Endothelial cell of umbilical vein (primary cell): ENCODE results near the gene MTF2. TPM values are rescaled to one million over a fixed set of nuclear protein-coding genes. Genes with fewer than 3 reads are reported as not detected.

ENCODE experiments used
- BruUV-seq: library from RNA; stranded (reverse); fragments of 400-500 nt; replicated peaks from 2 replicates; lab custom pipeline; 2021; lab: Mats Ljungman, UMichigan
- CTCF ChIA-PET: fragments of 300-600, 350-600 bp; sonication (Branson Sonifier 250); formaldehyde crosslinking; loops from one replicate; lab custom pipeline; 2021; ENCODE audit warnings: antibody characterized with exemption, inconsistent platforms; lab: Charles Lee
- POLR2A ChIA-PET: fragments of 300-600, 350-600 bp; sonication (Branson Sonifier 250); formaldehyde crosslinking; loops from one replicate; lab custom pipeline; 2021; ENCODE audit warnings: antibody characterized with exemption, inconsistent platforms; lab: Charles Lee
- DNase-seq: peaks from one replicate; pipeline ENCODE4 v3.0.0-alpha.2; 2011; ENCODE audit warnings: low read depth, low spot score
- FAIRE-seq: peaks from 2 replicates; lab custom pipeline; 2011; peaks lifted over from hg19 to GRCh38; lab: Jason Lieb, UNC
- H2AFZ ChIP-seq: 2 replicates; pipeline ENCODE4 v1.6.0; 2012; ENCODE audit warnings: low read depth, low read length, control low read depth, inconsistent platforms
- H3K27ac ChIP-seq: 2 replicates; pipeline ENCODE4 v1.5.1; 2011; ENCODE audit warnings: low read depth, mild to moderate bottlenecking, control low read depth, low read length, moderate library complexity; ENCODE audit not compliant: insufficient read depth
- H3K27me3 ChIP-seq, 2 experiments: 2 replicates each; pipeline versions ENCODE4 v1.6.0 to v1.6.1; 2011; ENCODE audit warnings: low read length in 2 of 2, mixed read lengths in 1 of 2; ENCODE audit not compliant: control insufficient read depth in 2 of 2, insufficient read depth in 2 of 2
- H3K36me3 ChIP-seq, 2 experiments: 2 replicates in 1 of 2; 3 replicates in 1 of 2; pipeline ENCODE4 v1.5.1; 2011; ENCODE audit warnings: low read length in 2 of 2, mild to moderate bottlenecking in 1 of 2, moderate library complexity in 1 of 2; ENCODE audit not compliant: control insufficient read depth in 2 of 2, insufficient read depth in 2 of 2; ENCODE audit errors: extremely low read depth in 1 of 2
- H3K4me1 ChIP-seq: 3 replicates; pipeline ENCODE4 v1.5.1; 2011; ENCODE audit warnings: mild to moderate bottlenecking, low read length; ENCODE audit not compliant: control insufficient read depth, insufficient read depth; ENCODE audit errors: extremely low read depth
- H3K4me2 ChIP-seq: 2 replicates; pipeline ENCODE4 v1.6.1; 2011; ENCODE audit warnings: low read length, control low read depth, mixed read lengths; ENCODE audit not compliant: insufficient read depth
- H3K4me3 ChIP-seq, 3 experiments: fragments of 200-600 bp in 1 of 3; sonication (generic), shearing (Covaris generic) in 1 of 3; replicated peaks in 1 of 3; 2 replicates each; pipeline ENCODE4 v1.5.1; 2011 to 2016; ENCODE audit warnings: control low read depth in 3 of 3, low read length in 3 of 3, mild to moderate bottlenecking in 2 of 3, inconsistent platforms in 1 of 3, low read depth in 1 of 3, moderate library complexity in 1 of 3; ENCODE audit not compliant: insufficient read depth in 1 of 3
- H3K79me2 ChIP-seq: 2 replicates; pipeline ENCODE4 v1.6.0; 2012; ENCODE audit warnings: low read length, inconsistent platforms; ENCODE audit not compliant: control insufficient read depth, insufficient read depth
- H3K9ac ChIP-seq: replicated peaks from 2 replicates; pipeline ENCODE3; 2011; ENCODE audit warnings: low read length, control low read depth; ENCODE audit not compliant: insufficient read depth; ENCODE audit errors: extremely low read depth
- H3K9me1 ChIP-seq: replicated peaks from 3 replicates; pipeline ENCODE4 v1.6.0; 2011; ENCODE audit warnings: mild to moderate bottlenecking, low read length; ENCODE audit not compliant: control insufficient read depth, insufficient read depth; ENCODE audit errors: extremely low read depth
- H3K9me3 ChIP-seq: replicated peaks from 2 replicates; pipeline ENCODE4 v1.5.1; 2012; ENCODE audit warnings: low read length, inconsistent platforms; ENCODE audit not compliant: control insufficient read depth, insufficient read depth
- H4K20me1 ChIP-seq: replicated peaks from 2 replicates; pipeline ENCODE3; 2011; ENCODE audit warnings: mild to moderate bottlenecking, low read length; ENCODE audit not compliant: control insufficient read depth, insufficient read depth; ENCODE audit errors: extremely low read depth
- EZH2 ChIP-seq: IDR thresholded peaks from 2 replicates; pipeline ENCODE4 v1.6.1; 2012; ENCODE audit warnings: borderline replicate concordance, low read depth, mild to moderate bottlenecking, moderate library complexity, low read length, inconsistent platforms; ENCODE audit not compliant: severe bottlenecking
- FOS ChIP-seq: IDR thresholded peaks from 2 replicates; pipeline ENCODE4 v1.6.1; 2011; ENCODE audit warnings: mild to moderate bottlenecking, low read length, moderate library complexity, borderline replicate concordance; ENCODE audit not compliant: insufficient read depth
- GATA2 ChIP-seq: IDR thresholded peaks from 2 replicates; pipeline ENCODE4 v1.7.0; 2011; ENCODE audit warnings: low read depth, mild to moderate bottlenecking, moderate library complexity, mixed read lengths, low read length; ENCODE audit not compliant: insufficient read length, insufficient read depth
- JUN ChIP-seq: IDR thresholded peaks from 2 replicates; pipeline ENCODE4 v1.6.1; 2011; ENCODE audit warnings: borderline replicate concordance, low read depth; ENCODE audit not compliant: insufficient read length, insufficient read depth
- MAX ChIP-seq: IDR thresholded peaks from 2 replicates; pipeline ENCODE4 v1.6.1; 2011; ENCODE audit not compliant: insufficient read depth, insufficient read length
- MYC ChIP-seq: IDR thresholded peaks from one replicate; pipeline ENCODE4 v1.6.1; 2011; ENCODE audit warnings: mild to moderate bottlenecking, low read depth, low read length
- POLR2A ChIP-seq: IDR thresholded peaks from 2 replicates; pipeline ENCODE4 v1.6.1; 2012; ENCODE audit warnings: low read depth, mild to moderate bottlenecking, control low read depth, low read length
- POLR2AphosphoS5 ChIP-seq: IDR thresholded peaks from 2 replicates; pipeline ENCODE4 v1.6.1; 2012; ENCODE audit warnings: low read depth, mild to moderate bottlenecking, control low read depth, low read length, moderate library complexity; ENCODE audit not compliant: insufficient read depth
- dilution Hi-C: fragments of 300-500 bp; cut with MboI; formaldehyde crosslinking; loops from one replicate; pipeline ENCODE4 v1.15.0; 2019; ENCODE audit warnings: low sequenced_read_pairs; ENCODE audit not compliant: extremely low pct_ligation_motif_present
- intact Hi-C: fragments of 100-400 bp; cut with micrococcal nuclease; formaldehyde crosslinking; loops from one replicate; pipeline ENCODE4 v1.10.0; 2022
- polyA plus RNA-seq, 4 experiments: library from polyadenylated mRNA; depleted of rRNA in 3 of 4; stranded (reverse) in 3 of 4; unstranded in 1 of 4; fragments of >200 nt; gene quantifications; 2 replicates each; pipeline versions ENCODE4 v1.2.1 to v1.2.3, GENCODE V29; 2011 to 2012; ENCODE audit warnings: missing spikeins in 1 of 4
- total RNA-seq: library from RNA; stranded (reverse); gene quantifications from 2 replicates; pipeline ENCODE4 v1.2.3, GENCODE V29; 2021
- TF ChIP-seq, protein P1 (sequence below), 2 donors: IDR thresholded peaks; 1 replicate in 1 of 2; 2 replicates in 1 of 2; pipeline ENCODE4 v1.5.1; 2011; ENCODE audit warnings: low read length in 2 of 2, mild to moderate bottlenecking in 2 of 2, moderate library complexity in 2 of 2, control low read depth in 1 of 2, inconsistent platforms in 1 of 2, low read depth in 1 of 2; ENCODE audit not compliant: insufficient read depth in 1 of 2; ENCODE audit errors: extremely low read depth in 1 of 2

MTF2 gene
- total and polyA plus RNA-seq, 2 donors (not counting 3 experiments of a cell fraction or from before 2014, with no cell fraction given): 20.1 to 40.5 TPM

DNA sequence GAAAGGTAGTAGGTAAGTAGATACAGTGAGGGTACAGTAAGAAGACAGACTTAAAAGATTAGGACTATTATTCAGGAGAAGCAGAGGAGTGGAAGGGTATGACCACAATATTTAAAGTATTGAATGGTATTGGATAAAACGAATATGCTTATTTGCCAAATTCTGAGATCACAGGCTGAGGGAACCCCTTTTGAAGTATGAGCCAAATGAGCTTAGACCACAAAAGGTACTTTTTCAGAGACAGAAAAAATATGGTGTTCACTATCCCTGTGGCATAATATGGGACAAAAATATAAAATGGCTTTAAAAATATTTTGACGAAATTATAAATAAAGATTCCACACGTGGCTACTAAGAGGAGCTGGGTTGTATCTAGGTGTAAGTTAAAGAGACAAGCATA is 880 bp upstream of the MTF2 start:
- no peaks in the 10 kb centered on the region for H3K27me3 ChIP-seq
- peaks cover under 1 to 2% of the 10 kb centered on the region in 2 experiments for H3K36me3 ChIP-seq
- H3K9me1 ChIP-seq: no peaks in the 10 kb centered on the region
- peak overlapping the region; percentile 95 for H3K4me2 ChIP-seq
- TF ChIP-seq JUN (no peak), MYC (no peak), MAX (no peak), POLR2AphosphoS5 (no peak), POLR2A (no peak), FOS (no peak), EZH2 (no peak), GATA2 (no peak)
- TF ChIP-seq, protein P1, sequence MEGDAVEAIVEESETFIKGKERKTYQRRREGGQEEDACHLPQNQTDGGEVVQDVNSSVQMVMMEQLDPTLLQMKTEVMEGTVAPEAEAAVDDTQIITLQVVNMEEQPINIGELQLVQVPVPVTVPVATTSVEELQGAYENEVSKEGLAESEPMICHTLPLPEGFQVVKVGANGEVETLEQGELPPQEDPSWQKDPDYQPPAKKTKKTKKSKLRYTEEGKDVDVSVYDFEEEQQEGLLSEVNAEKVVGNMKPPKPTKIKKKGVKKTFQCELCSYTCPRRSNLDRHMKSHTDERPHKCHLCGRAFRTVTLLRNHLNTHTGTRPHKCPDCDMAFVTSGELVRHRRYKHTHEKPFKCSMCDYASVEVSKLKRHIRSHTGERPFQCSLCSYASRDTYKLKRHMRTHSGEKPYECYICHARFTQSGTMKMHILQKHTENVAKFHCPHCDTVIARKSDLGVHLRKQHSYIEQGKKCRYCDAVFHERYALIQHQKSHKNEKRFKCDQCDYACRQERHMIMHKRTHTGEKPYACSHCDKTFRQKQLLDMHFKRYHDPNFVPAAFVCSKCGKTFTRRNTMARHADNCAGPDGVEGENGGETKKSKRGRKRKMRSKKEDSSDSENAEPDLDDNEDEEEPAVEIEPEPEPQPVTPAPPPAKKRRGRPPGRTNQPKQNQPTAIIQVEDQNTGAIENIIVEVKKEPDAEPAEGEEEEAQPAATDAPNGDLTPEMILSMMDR (IDR thresholded peaks at IDR 0.05; ENCODE audit: extremely low read depth in 1 of 2, insufficient read depth in 1 of 2, low read depth in 1 of 2, low read length in 2 of 2): no peak
- H2AFZ ChIP-seq: peak overlapping the region; percentile 81
- POLR2A ChIA-PET: no interaction called here
- FAIRE-seq: no peak
- peak overlapping the region; percentile 98 for H3K9ac ChIP-seq
- H3K4me1 ChIP-seq: peaks cover 23% of the 10 kb centered on the region
- H3K79me2 ChIP-seq: peaks cover 41% of the 10 kb centered on the region
- peak overlapping the region in 2 of 3 experiments; percentile 54 to 90 for H3K4me3 ChIP-seq
- BruUV-seq: no TSS peak
- CTCF ChIA-PET: interaction anchor here (1.0 to 2.8 kb wide), 6 partner anchors 16 to 766 kb away, joined by 3 to 30 read pairs (median 4); no protein-coding TSS in a partner anchor
- H3K27ac ChIP-seq: peak overlapping the region; percentile 87
- H3K9me3 ChIP-seq: no peaks in the 10 kb centered on the region
- no peak for DNase-seq
- dilution Hi-C loops: no loop called here
- intact Hi-C loops: loop anchor here (1.0 kb wide), 1 partner anchor 219 kb away; no protein-coding TSS in a partner anchor
- peaks cover 2% of the 10 kb centered on the region for H4K20me1 ChIP-seq
